ENCODE results near the gene RND1. TPM values are rescaled to one million over a fixed set of nuclear protein-coding genes. Genes with fewer than 3 reads are reported as not detected.

The RND1 gene
- total and polyA plus RNA-seq, 2 of the 13 experiments (the other 11 are each of a cell fraction or from before 2014, with no cell fraction given): 1.8 to 1.9 TPM

GRCh38 chr12:48828841-48829575 is 36.7 kb downstream of the RND1 start:
- no peaks in the 10 kb centered on the region for H3K4me1 ChIP-seq (ENCODE audit: insufficient read depth, low read length)
- intact Hi-C loops (cut with micrococcal nuclease; ENCODE audit: unreplicated experiment): no loop called here
- H2AFZ ChIP-seq (ENCODE audit: low read length): no peak overlapping the region
- peaks cover 26 to 43% of the 10 kb centered on the region in 2 experiments for H3K36me3 ChIP-seq (replicated peaks in 1 of 2; ENCODE audit: control insufficient read depth in 1 of 2, insufficient read depth in 2 of 2, low read length in 2 of 2)
- 99% methylated on average over 9 of the region's 16 CpGs for WGBS (ENCODE audit: low lambda C conversion rate)
- H3K9ac ChIP-seq (ENCODE audit: insufficient read depth, low read depth, low read length): no peak overlapping the region
- H3K27ac ChIP-seq (ENCODE audit: extremely low read length, insufficient read depth, low read length): no peak overlapping the region
- H3K4me3 ChIP-seq (replicated peaks in 1 of 3; ENCODE audit: insufficient read depth in 1 of 3, low read depth in 2 of 3, low read length in 3 of 3): no peak overlapping the region
- FAIRE-seq: no peak
- POLR2A ChIA-PET: no interaction called here
- H3K4me2 ChIP-seq (ENCODE audit: low read depth, low read length): no peak overlapping the region
- no peaks in the 10 kb centered on the region for H3K79me2 ChIP-seq (ENCODE audit: insufficient read depth, low read length)
- peaks cover 2 to 18% of the 10 kb centered on the region in 2 experiments; a peak in 3 of 5 replicates for H3K27me3 ChIP-seq (ENCODE audit: control insufficient read depth in 1 of 2, insufficient read depth in 2 of 2, low read length in 2 of 2)
- DNase-seq (ENCODE audit: low spot score): no peak
- TF ChIP-seq AGO2 (optimal IDR thresholded peaks at IDR 0.05; ENCODE audit: low read depth, low read length): peak; percentile 43
- no peak for TF ChIP-seq CEBPZ (IDR thresholded peaks at IDR 0.05; ENCODE audit: low read length)
- BruUV-seq (replicated peaks): no TSS peak
- no peaks in the 10 kb centered on the region for H4K20me1 ChIP-seq (ENCODE audit: insufficient read depth, low read length)
- in situ Hi-C loops (cut with HindIII; ENCODE audit: extremely low pct_ligation_motif_present, low pct_unique_long_range_greater_than_20kb): no loop called here
- ATAC-seq: no peak
- H3K9me3 ChIP-seq (ENCODE audit: low read length): no peaks in the 10 kb centered on the region
- CTCF ChIA-PET (ENCODE audit: low intra/inter-chr PET ratio, low total read pairs): no interaction called here

- DNase-seq (ENCODE audit: low spot score) (no peak), FAIRE-seq (no peak), ATAC-seq (no peak)
- in situ Hi-C loops (cut with HindIII; ENCODE audit: extremely low pct_ligation_motif_present, low pct_unique_long_range_greater_than_20kb): no loop called here
- Histone ChIP-seq H3K27me3 (ENCODE audit: control insufficient read depth in 1 of 2, insufficient read depth in 2 of 2, low read length in 2 of 2) (peaks cover 4 to 25% of the 10 kb centered on the region in 2 experiments; a peak in 4 of 5 replicates), H3K4me1 (ENCODE audit: insufficient read depth, low read length) (no peaks in the 10 kb centered on the region), H3K4me2 (ENCODE audit: low read depth, low read length) (no peak overlapping the region), H3K79me2 (ENCODE audit: insufficient read depth, low read length) (no peaks in the 10 kb centered on the region), H3K4me3 (replicated peaks in 1 of 3; ENCODE audit: insufficient read depth in 1 of 3, low read depth in 2 of 3, low read length in 3 of 3) (no peak overlapping the region), H3K9me3 (ENCODE audit: low read length) (no peaks in the 10 kb centered on the region), H3K27ac (ENCODE audit: extremely low read length, insufficient read depth, low read length) (no peak overlapping the region), H2AFZ (ENCODE audit: low read length) (no peak overlapping the region), H3K9ac (ENCODE audit: insufficient read depth, low read depth, low read length) (no peak overlapping the region), H4K20me1 (ENCODE audit: insufficient read depth, low read length) (no peaks in the 10 kb centered on the region; the same call in 1 of the 2 replicates), H3K36me3 (replicated peaks in 1 of 2; ENCODE audit: control insufficient read depth in 1 of 2, insufficient read depth in 2 of 2, low read length in 2 of 2) (peaks cover 24 to 40% of the 10 kb centered on the region in 2 experiments)
- CTCF ChIA-PET (ENCODE audit: low intra/inter-chr PET ratio, low total read pairs): no interaction called here
- TF ChIP-seq ISL2 (CRISPR knock-in tag; IDR thresholded peaks at IDR 0.05): no peak
- intact Hi-C loops (cut with micrococcal nuclease; ENCODE audit: unreplicated experiment): no loop called here
- POLR2A ChIA-PET: no interaction called here
- BruUV-seq (replicated peaks): no TSS peak
- WGBS (ENCODE audit: low lambda C conversion rate): 65% methylated on average over 2 of the region's 2 CpGs
Observed at GRCh38 chr12:48828293-48828692, 37.4 kb downstream of the RND1 start.

Data from HepG2 (cell line).